ENCODE measurements around the gene NPY.

DNA sequence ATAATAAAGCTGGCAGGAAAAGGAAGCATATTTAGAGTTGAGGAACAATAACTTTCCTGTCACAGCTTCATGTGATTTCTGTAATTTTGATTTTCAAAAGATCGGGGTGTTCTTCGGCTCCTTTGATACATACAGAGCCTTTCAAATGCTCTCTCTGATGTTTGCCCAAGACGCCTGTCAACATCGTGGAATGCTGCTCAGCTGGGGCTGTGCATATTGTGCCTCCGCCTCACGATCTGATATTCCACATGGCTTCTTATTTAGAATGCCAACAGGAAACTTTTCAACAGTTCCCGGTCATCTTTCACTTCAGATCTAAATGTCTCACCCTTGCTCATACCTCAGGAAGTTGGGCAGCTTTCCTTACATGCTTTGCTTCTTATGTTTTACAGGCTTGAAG lies 7.3 kb downstream of the NPY start:
- TF ChIP-seq, protein P1, sequence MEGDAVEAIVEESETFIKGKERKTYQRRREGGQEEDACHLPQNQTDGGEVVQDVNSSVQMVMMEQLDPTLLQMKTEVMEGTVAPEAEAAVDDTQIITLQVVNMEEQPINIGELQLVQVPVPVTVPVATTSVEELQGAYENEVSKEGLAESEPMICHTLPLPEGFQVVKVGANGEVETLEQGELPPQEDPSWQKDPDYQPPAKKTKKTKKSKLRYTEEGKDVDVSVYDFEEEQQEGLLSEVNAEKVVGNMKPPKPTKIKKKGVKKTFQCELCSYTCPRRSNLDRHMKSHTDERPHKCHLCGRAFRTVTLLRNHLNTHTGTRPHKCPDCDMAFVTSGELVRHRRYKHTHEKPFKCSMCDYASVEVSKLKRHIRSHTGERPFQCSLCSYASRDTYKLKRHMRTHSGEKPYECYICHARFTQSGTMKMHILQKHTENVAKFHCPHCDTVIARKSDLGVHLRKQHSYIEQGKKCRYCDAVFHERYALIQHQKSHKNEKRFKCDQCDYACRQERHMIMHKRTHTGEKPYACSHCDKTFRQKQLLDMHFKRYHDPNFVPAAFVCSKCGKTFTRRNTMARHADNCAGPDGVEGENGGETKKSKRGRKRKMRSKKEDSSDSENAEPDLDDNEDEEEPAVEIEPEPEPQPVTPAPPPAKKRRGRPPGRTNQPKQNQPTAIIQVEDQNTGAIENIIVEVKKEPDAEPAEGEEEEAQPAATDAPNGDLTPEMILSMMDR (IDR thresholded peaks at IDR 0.05), result no peak
- no peak for TF ChIP-seq EP300 (IDR thresholded peaks at IDR 0.05; ENCODE audit: low read depth)
- no peak for TF ChIP-seq POLR2A (IDR thresholded peaks at IDR 0.05)
- no peak for TF ChIP-seq POLR2AphosphoS5 (IDR thresholded peaks at IDR 0.05)

All from transverse colon (tissue), 4 donors.